Left ventricle myocardium superior (tissue), 1 donor: ENCODE data around the gene SCAMP3. TPM values are rescaled to one million over a fixed set of nuclear protein-coding genes. Genes with fewer than 3 reads are reported as not detected.

Source experiments
- ATAC-seq: fragments of 200-7000 bp; cut with Tn5 transposase; one replicate; pipeline ENCODE4 v1.9.1; 2020; ENCODE audit warnings: mild to moderate bottlenecking, moderate library complexity
- DNase-seq: peaks from one replicate; pipeline ENCODE4 v3.0.0-alpha.2; 2020
- intact Hi-C: fragments of 100-400 bp; cut with micrococcal nuclease; formaldehyde crosslinking; loops from one replicate; pipeline ENCODE4 v1.11.0; 2022
- total RNA-seq: library from RNA; stranded (reverse); fragmentation: NEBNext Ultra II Directional; extraction: Animal tissue kit (Norgen Biotek cat#: 25700); gene quantifications from one replicate; pipeline ENCODE4 v1.2.1, GENCODE V29; 2021
- donor health status: DM: no; HTN: yes; CAD: no; lungs with severe emphysema.

Gene SCAMP3
- total RNA-seq, 1 donor from 2014 or later: 62.7 TPM

GRCh38 chr1:155287987-155288543, 25.9 kb upstream of the SCAMP3 start:
- no peak for ATAC-seq
- DNase-seq: no peak
- intact Hi-C loops: no loop called here

GRCh38 chr1:155286544-155286943, 24.4 kb upstream of the SCAMP3 start:
- DNase-seq: no peak
- no peak for ATAC-seq
- intact Hi-C loops: no loop called here

- intact Hi-C loops: no loop called here
- no peak for ATAC-seq
- DNase-seq: no peak
These were observed 23.5 kb upstream of the SCAMP3 start for GRCh38 chr1:155285631-155286044.

- intact Hi-C loops: no loop called here
- DNase-seq (no peak), ATAC-seq (no peak)
These were observed 22.9 kb upstream of the SCAMP3 start for GRCh38 chr1:155285063-155285462.

- intact Hi-C loops: no loop called here
- no peak for DNase-seq
- no peak for ATAC-seq
These were observed 22.3 kb upstream of the SCAMP3 start for GRCh38 chr1:155284476-155284875.

GRCh38 chr1:155282488-155283091, 20.4 kb upstream of the SCAMP3 start:
- intact Hi-C loops: no loop called here
- DNase-seq (no peak), ATAC-seq (no peak)

GRCh38 chr1:155279268-155279667, 17.1 kb upstream of the SCAMP3 start:
- intact Hi-C loops: loop anchor here (10.0 kb wide), 1 partner anchor 46 kb away; the partner anchor contains the start of gene RUSC1
- no peak for DNase-seq
- no peak for ATAC-seq

- ATAC-seq (no peak), DNase-seq (no peak)
- intact Hi-C loops: loop anchor here (10.0 kb wide), 1 partner anchor 46 kb away; the partner anchor contains the start of gene RUSC1
These were observed 16.6 kb upstream of the SCAMP3 start for GRCh38 chr1:155278689-155279160.

- intact Hi-C loops: loop anchor here (10.0 kb wide), 1 partner anchor 47 kb away; the partner anchor contains the start of gene RUSC1
- peak; percentile 11 for ATAC-seq
- DNase-seq: peak; percentile 69
These were observed 15.9 kb upstream of the SCAMP3 start for GRCh38 chr1:155277902-155278688.

- peak; percentile 86 for ATAC-seq
- intact Hi-C loops: loop anchor here (10.0 kb wide), 1 partner anchor 48 kb away; the partner anchor contains the start of gene RUSC1
- peak; percentile 99 for DNase-seq
These were observed 15.1 kb upstream of the SCAMP3 start, which contains the start of gene HCN3 for GRCh38 chr1:155277070-155277901. HCN3 (plus strand) TSS chr1:155277463; CDS start chr1:155277591, 128 bp downstream.

GRCh38 chr1:155273343-155274245, 11.4 kb upstream of the SCAMP3 start, which contains the start of gene CLK2:
CLK2 (minus strand) TSS chr1:155273504; CDS start chr1:155270977, 2,527 bp downstream.
- DNase-seq: peak; percentile 98
- ATAC-seq: peak; percentile 90
- intact Hi-C loops: loop anchor here (10.0 kb wide), 1 partner anchor 51 kb away; the partner anchor contains the start of gene RUSC1

- ATAC-seq: peak; percentile 45
- no peak for DNase-seq
- intact Hi-C loops: loop anchor here (10.0 kb wide), 1 partner anchor 52 kb away; the partner anchor contains the start of gene RUSC1
These were observed 10.5 kb upstream of the SCAMP3 start for GRCh38 chr1:155272466-155273342.

GRCh38 chr1:155269381-155269780, 7.2 kb upstream of the SCAMP3 start:
- ATAC-seq (no peak), DNase-seq (no peak)
- intact Hi-C loops: no loop called here

GRCh38 chr1:155268630-155269029, 6.5 kb upstream of the SCAMP3 start:
- DNase-seq (no peak), ATAC-seq (no peak)
- intact Hi-C loops: no loop called here

GRCh38 chr1:155267373-155267772, 5.2 kb upstream of the SCAMP3 start:
- ATAC-seq: peak; percentile 52
- DNase-seq: no peak
- intact Hi-C loops: no loop called here

GRCh38 chr1:155266553-155266952, 4.4 kb upstream of the SCAMP3 start:
- intact Hi-C loops: no loop called here
- no peak for DNase-seq

GRCh38 chr1:155263067-155263466, 907 bp upstream of the SCAMP3 start:
- intact Hi-C loops: no loop called here
- no peak for DNase-seq
- ATAC-seq: no peak

More at GRCh38 chr1:155266553-155266952, 4.4 kb upstream of the SCAMP3 start:
- ATAC-seq: no peak
